ENCODE measurements around the gene MAP2K7. TPM values are rescaled to one million over a fixed set of nuclear protein-coding genes. Genes with fewer than 3 reads are reported as not detected.

The MAP2K7 gene
- total RNA-seq, 1 donor, result 14.8 TPM

DNA sequence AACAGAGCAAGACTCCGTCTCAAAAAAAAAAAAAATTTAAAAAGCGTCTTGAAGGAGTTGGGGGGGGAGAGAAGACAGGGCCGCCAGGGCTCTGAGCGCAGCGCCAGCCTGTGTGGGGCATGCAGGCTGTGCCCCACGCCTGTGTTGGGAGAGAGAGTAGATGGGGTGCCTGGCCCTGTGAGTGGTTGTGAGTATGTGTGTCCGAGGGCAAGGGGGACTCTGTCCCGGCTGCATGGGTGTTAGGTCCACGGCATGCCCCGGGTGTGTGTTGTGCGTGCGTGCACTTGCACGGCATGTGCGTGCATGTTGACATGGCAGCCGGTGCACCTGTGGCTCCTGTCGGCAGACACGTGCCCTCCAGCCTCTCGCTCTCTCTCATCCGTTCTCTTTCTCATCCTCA is 3.4 kb downstream of the MAP2K7 start:
- Histone ChIP-seq H2AFZ (ENCODE audit: low read length) (no peak overlapping the region), H3K36me3 (ENCODE audit: insufficient read depth, low read length) (peaks cover 11% of the 10 kb centered on the region), H4K20me1 (ENCODE audit: insufficient read depth, low read length) (peaks cover 38% of the 10 kb centered on the region), H3K27me3 (ENCODE audit: insufficient read depth, low read length) (no peaks in the 10 kb centered on the region), H3K4me2 (ENCODE audit: insufficient read depth, low read length) (no peak overlapping the region), H3K79me2 (ENCODE audit: insufficient read depth, low read length) (peaks cover 49% of the 10 kb centered on the region), H3K9me3 (ENCODE audit: low read depth, low read length) (no peaks in the 10 kb centered on the region), H3K4me1 (ENCODE audit: insufficient read depth, low read length) (peaks cover 16% of the 10 kb centered on the region), H3K4me3 (ENCODE audit: insufficient read depth, low read length) (no peak overlapping the region), H3K27ac (ENCODE audit: low read depth, low read length) (no peak overlapping the region)
- TF ChIP-seq, protein P1, sequence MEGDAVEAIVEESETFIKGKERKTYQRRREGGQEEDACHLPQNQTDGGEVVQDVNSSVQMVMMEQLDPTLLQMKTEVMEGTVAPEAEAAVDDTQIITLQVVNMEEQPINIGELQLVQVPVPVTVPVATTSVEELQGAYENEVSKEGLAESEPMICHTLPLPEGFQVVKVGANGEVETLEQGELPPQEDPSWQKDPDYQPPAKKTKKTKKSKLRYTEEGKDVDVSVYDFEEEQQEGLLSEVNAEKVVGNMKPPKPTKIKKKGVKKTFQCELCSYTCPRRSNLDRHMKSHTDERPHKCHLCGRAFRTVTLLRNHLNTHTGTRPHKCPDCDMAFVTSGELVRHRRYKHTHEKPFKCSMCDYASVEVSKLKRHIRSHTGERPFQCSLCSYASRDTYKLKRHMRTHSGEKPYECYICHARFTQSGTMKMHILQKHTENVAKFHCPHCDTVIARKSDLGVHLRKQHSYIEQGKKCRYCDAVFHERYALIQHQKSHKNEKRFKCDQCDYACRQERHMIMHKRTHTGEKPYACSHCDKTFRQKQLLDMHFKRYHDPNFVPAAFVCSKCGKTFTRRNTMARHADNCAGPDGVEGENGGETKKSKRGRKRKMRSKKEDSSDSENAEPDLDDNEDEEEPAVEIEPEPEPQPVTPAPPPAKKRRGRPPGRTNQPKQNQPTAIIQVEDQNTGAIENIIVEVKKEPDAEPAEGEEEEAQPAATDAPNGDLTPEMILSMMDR (IDR thresholded peaks at IDR 0.05; ENCODE audit: extremely low read depth, low read depth, low read length), result no peak
- DNase-seq (ENCODE audit: insufficient read length, low spot score, missing footprints), result peak; percentile 64

DNA sequence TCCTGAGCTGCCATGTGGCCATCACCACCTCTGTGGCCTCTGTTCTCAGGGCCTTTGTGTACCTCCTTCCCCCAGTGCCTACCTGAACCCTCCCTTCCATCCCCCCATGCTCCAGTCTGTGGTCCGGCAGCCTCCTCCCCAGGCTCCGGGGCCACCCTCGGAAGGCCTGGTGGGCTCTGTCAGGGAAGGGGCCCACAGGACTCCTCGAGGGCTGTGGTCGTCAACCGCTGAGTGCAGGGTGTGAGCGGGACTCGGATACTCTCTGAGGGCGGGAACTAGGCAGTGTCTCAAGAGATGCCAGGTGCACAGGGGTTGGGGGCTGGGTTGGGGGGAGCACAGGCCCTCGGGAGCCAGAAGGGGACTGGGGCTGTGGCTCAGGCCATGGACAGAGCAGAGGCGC is 3.9 kb downstream of the MAP2K7 start:
- TF ChIP-seq, protein P1 (IDR thresholded peaks at IDR 0.05; ENCODE audit: extremely low read depth, low read depth, low read length), result no peak
- H3K36me3 ChIP-seq (ENCODE audit: insufficient read depth, low read length), result peaks cover 11% of the 10 kb centered on the region
- peaks cover 14% of the 10 kb centered on the region for H3K4me1 ChIP-seq (ENCODE audit: insufficient read depth, low read length)
- H3K27me3 ChIP-seq (ENCODE audit: insufficient read depth, low read length), result no peaks in the 10 kb centered on the region
- H3K27ac ChIP-seq (ENCODE audit: low read depth, low read length), result no peak overlapping the region
- H2AFZ ChIP-seq (ENCODE audit: low read length), result no peak overlapping the region
- H3K4me2 ChIP-seq (ENCODE audit: insufficient read depth, low read length), result no peak overlapping the region
- no peaks in the 10 kb centered on the region for H3K9me3 ChIP-seq (ENCODE audit: low read depth, low read length)
- DNase-seq (ENCODE audit: insufficient read length, low spot score, missing footprints), result no peak
- H4K20me1 ChIP-seq (ENCODE audit: insufficient read depth, low read length), result peaks cover 38% of the 10 kb centered on the region
- peaks cover 48% of the 10 kb centered on the region for H3K79me2 ChIP-seq (ENCODE audit: insufficient read depth, low read length)
- no peak overlapping the region for H3K4me3 ChIP-seq (ENCODE audit: insufficient read depth, low read length)

GRCh38 chr19:7908078-7908699 is 4.5 kb downstream of the MAP2K7 start:
- Histone ChIP-seq H3K4me1 (ENCODE audit: insufficient read depth, low read length) (peaks cover 10% of the 10 kb centered on the region), H3K27ac (ENCODE audit: low read depth, low read length) (no peak overlapping the region), H3K4me2 (ENCODE audit: insufficient read depth, low read length) (no peak overlapping the region), H3K27me3 (ENCODE audit: insufficient read depth, low read length) (no peaks in the 10 kb centered on the region), H3K4me3 (ENCODE audit: insufficient read depth, low read length) (no peak overlapping the region), H3K79me2 (ENCODE audit: insufficient read depth, low read length) (peaks cover 43% of the 10 kb centered on the region), H3K36me3 (ENCODE audit: insufficient read depth, low read length) (peaks cover 14% of the 10 kb centered on the region), H3K9me3 (ENCODE audit: low read depth, low read length) (no peaks in the 10 kb centered on the region), H2AFZ (ENCODE audit: low read length) (no peak overlapping the region), H4K20me1 (ENCODE audit: insufficient read depth, low read length) (peaks cover 38% of the 10 kb centered on the region)
- TF ChIP-seq, protein P1 (IDR thresholded peaks at IDR 0.05; ENCODE audit: extremely low read depth, low read depth, low read length), result no peak
- DNase-seq (ENCODE audit: insufficient read length, low spot score, missing footprints), result peak; percentile 82

- TF ChIP-seq, protein P1 (IDR thresholded peaks at IDR 0.05; ENCODE audit: extremely low read depth, low read depth, low read length), result no peak
- H3K4me3 ChIP-seq (ENCODE audit: insufficient read depth, low read length), result no peak overlapping the region
- H3K79me2 ChIP-seq (ENCODE audit: insufficient read depth, low read length), result peaks cover 43% of the 10 kb centered on the region
- no peak overlapping the region for H3K4me2 ChIP-seq (ENCODE audit: insufficient read depth, low read length)
- no peaks in the 10 kb centered on the region for H3K27me3 ChIP-seq (ENCODE audit: insufficient read depth, low read length)
- H3K27ac ChIP-seq (ENCODE audit: low read depth, low read length), result no peak overlapping the region
- no peaks in the 10 kb centered on the region for H3K9me3 ChIP-seq (ENCODE audit: low read depth, low read length)
- H3K36me3 ChIP-seq (ENCODE audit: insufficient read depth, low read length), result peaks cover 14% of the 10 kb centered on the region
- H2AFZ ChIP-seq (ENCODE audit: low read length), result no peak overlapping the region
- H4K20me1 ChIP-seq (ENCODE audit: insufficient read depth, low read length), result peaks cover 38% of the 10 kb centered on the region
- H3K4me1 ChIP-seq (ENCODE audit: insufficient read depth, low read length), result peaks cover 10% of the 10 kb centered on the region
- DNase-seq (ENCODE audit: insufficient read length, low spot score, missing footprints), result peak; percentile 75
These were observed 5.2 kb downstream of the MAP2K7 start for GRCh38 chr19:7908742-7909461.

Measured in osteoblast (primary cell).